ENCODE measurements around the gene SGSM1.
"Not testable (repeated sequence)": the region's sequence is repeated elsewhere in the genome, so short reads cannot be mapped to it uniquely, and the experiment has no call there.

The SGSM1 gene

GRCh38 chr22:24837517-24837916 is 31.5 kb downstream of the SGSM1 start:
- DNase-seq (ENCODE audit: low read depth in 2 of 2) = not testable (repeated sequence)

- DNase-seq (ENCODE audit: low read depth in 2 of 2) = no peak
These were observed 35.2 kb downstream of the SGSM1 start for GRCh38 chr22:24841261-24841660.

- no peak for DNase-seq (ENCODE audit: low read depth in 2 of 2)
These were observed 37.0 kb downstream of the SGSM1 start for GRCh38 chr22:24843048-24843447.

- DNase-seq (ENCODE audit: low read depth in 2 of 2) = no peak
These were observed 39.3 kb downstream of the SGSM1 start for GRCh38 chr22:24845041-24845898.

- no peak for DNase-seq (ENCODE audit: low read depth in 2 of 2)
These were observed 41.5 kb downstream of the SGSM1 start for GRCh38 chr22:24847490-24847889.

- DNase-seq (ENCODE audit: low read depth in 2 of 2) = no peak
These were observed 42.7 kb downstream of the SGSM1 start for GRCh38 chr22:24848559-24849168.

GRCh38 chr22:24855794-24856193 is 49.8 kb downstream of the SGSM1 start:
- no peak for DNase-seq (ENCODE audit: low read depth in 2 of 2)

- DNase-seq (ENCODE audit: low read depth in 2 of 2) = no peak
These were observed 51.6 kb downstream of the SGSM1 start for GRCh38 chr22:24857576-24857975.

GRCh38 chr22:24859587-24859986 is 53.6 kb downstream of the SGSM1 start:
- DNase-seq (ENCODE audit: low read depth in 2 of 2) = no peak

- no peak for DNase-seq (ENCODE audit: low read depth in 2 of 2)
These were observed 59.5 kb downstream of the SGSM1 start for GRCh38 chr22:24865508-24865907.

- DNase-seq (ENCODE audit: low read depth in 2 of 2) = no peak
These were observed 61.5 kb downstream of the SGSM1 start for GRCh38 chr22:24867323-24868022.

GRCh38 chr22:24868979-24869378 is 63.0 kb downstream of the SGSM1 start:
- no peak for DNase-seq (ENCODE audit: low read depth in 2 of 2)

GRCh38 chr22:24871611-24872205 is 65.7 kb downstream of the SGSM1 start:
- DNase-seq (ENCODE audit: low read depth in 2 of 2) = no peak

GRCh38 chr22:24873226-24873625 is 67.2 kb downstream of the SGSM1 start:
- no peak for DNase-seq (ENCODE audit: low read depth in 2 of 2)

- DNase-seq (ENCODE audit: low read depth in 2 of 2) = no peak
These were observed 70.0 kb downstream of the SGSM1 start for GRCh38 chr22:24875862-24876506.

- no peak for DNase-seq (ENCODE audit: low read depth in 2 of 2)
These were observed 70.7 kb downstream of the SGSM1 start for GRCh38 chr22:24876700-24877099.

GRCh38 chr22:24878969-24879368 is 73.0 kb downstream of the SGSM1 start:
- no peak for DNase-seq (ENCODE audit: low read depth in 2 of 2)

- DNase-seq (ENCODE audit: low read depth in 2 of 2) = no peak
These were observed 77.4 kb downstream of the SGSM1 start for GRCh38 chr22:24883432-24883831.

- no peak for DNase-seq (ENCODE audit: low read depth in 2 of 2)
These were observed 81.2 kb downstream of the SGSM1 start for GRCh38 chr22:24887260-24887659.

GRCh38 chr22:24893341-24894070 is 87.5 kb downstream of the SGSM1 start:
- DNase-seq (ENCODE audit: low read depth in 2 of 2) = no peak
